Pancreas (tissue), 10 donors: ENCODE results near the gene ZP1. TPM values are rescaled to one million over a fixed set of nuclear protein-coding genes. Genes with fewer than 3 reads are reported as not detected.

ENCODE experiments used
- ATAC-seq, 4 donors: fragments of 200-7000 bp; cut with Tn5 transposase; one replicate each; pipeline versions ENCODE4 v1.8.0 to v1.9.1; 2020; ENCODE audit warnings: mild to moderate bottlenecking in 4 of 4, moderate library complexity in 4 of 4
- DNase-seq, 6 donors: peaks; one replicate each; pipeline ENCODE4 v3.0.0-alpha.2; 2020
- FAIRE-seq: peaks from 2 replicates; lab custom pipeline; 2012; peaks lifted over from hg19 to GRCh38; lab: Jason Lieb, UNC
- H3K27ac ChIP-seq, 4 donors: fragments of 200-600 bp; sonication (generic); 1 replicate in 3 of 4; 2 replicates in 1 of 4; pipeline versions ENCODE4 v1.5.0 to v1.8.0; 2020
- H3K27me3 ChIP-seq, 4 donors: fragments of 200-600 bp; one replicate each; pipeline ENCODE4 v1.8.0; 2021
- H3K36me3 ChIP-seq, 3 donors: fragments of 200-600 bp; sonication (generic) in 1 of 3; one replicate each; pipeline versions ENCODE4 v1.5.0 to v1.8.0; 2020 to 2021
- H3K4me1 ChIP-seq, 3 donors: fragments of 200-600 bp; one replicate each; pipeline ENCODE4 v1.8.0; 2021
- H3K4me3 ChIP-seq, 4 donors: fragments of 200-600 bp; sonication (generic) in 2 of 4; one replicate each; pipeline versions ENCODE4 v1.5.0 to v1.8.0; 2020 to 2021
- H3K9me3 ChIP-seq, 4 donors: fragments of 200-600 bp; one replicate each; pipeline ENCODE4 v1.8.0; 2021
- CTCF ChIP-seq, 4 donors: fragments of 200-600 bp; sonication (generic) in 3 of 4; IDR thresholded peaks; one replicate each; pipeline versions ENCODE4 v1.5.0 to v1.8.0; 2021; ENCODE audit warnings: antibody characterized with exemption in 4 of 4
- WGBS, 2 donors: extraction: QIAGEN DNeasy Blood & Tissue Kit; methylation state at CpG; one replicate each; pipeline ENCODE4 v1.1.7; 2013; 5-methylcytosine and 5-hydroxymethylcytosine counted together
- intact Hi-C, 3 donors: fragments of 100-400 bp; cut with DNase I; formaldehyde crosslinking; loops; one replicate each; pipeline versions ENCODE4 v1.11.1 to v1.14.2; 2022
- polyA plus RNA-seq, 2 donors: library from polyadenylated mRNA; stranded (reverse); fragments of 200-250 nt; gene quantifications; one replicate each; pipeline ENCODE4 v1.2.3, GENCODE V29; 2013
- total RNA-seq, 6 donors: library from RNA; stranded (reverse); fragmentation: NEBNext Ultra II Directional in 4 of 6; extraction: Animal tissue kit (Norgen Biotek cat#: 25700) in 4 of 6; gene quantifications; one replicate each; pipeline versions ENCODE4 v1.2.1 to v1.2.4, GENCODE V29; 2021 to 2023
- donor health status: healthy with polysubstance abuse.
- donor health status: DM: no; HTN: no; CAD: no; lungs with moderate emphysema.
- donor health status: DM: no; HTN: no; CAD: no.
- donor health status: control.
- donor health status: control.
- donor health status: Bipolar disorder and iron deficiency.
- donor health status: DM: yes; HTN: yes; CAD: no.
- donor health status: DM: no; HTN: no; CAD: no.
- donor health status: DM: no; HTN: no; CAD: no.
- donor health status: DM: yes; HTN: yes; CAD: no.

ZP1 gene
- total and polyA plus RNA-seq, 8 donors, result 0.34 to 1.5 TPM; not detected in 6

- intact Hi-C loops, result loop anchor here in 2 of 3 donors (5.0 to 10.0 kb wide), 2 partner anchors 59 to 347 kb away; no protein-coding TSS in a partner anchor
- H3K27me3 ChIP-seq, result no peaks in the 10 kb centered on the region
- no peak for ATAC-seq
- no peak overlapping the region for H3K27ac ChIP-seq
- H3K4me3 ChIP-seq, result no peak overlapping the region
- FAIRE-seq, result no peak
- no peaks in the 10 kb centered on the region for H3K9me3 ChIP-seq
- peaks cover 0 to 8% (median 6%) of the 10 kb centered on the region in 3 donors for H3K4me1 ChIP-seq
- no peak for DNase-seq
- H3K36me3 ChIP-seq, result no peaks in the 10 kb centered on the region
- no peak for TF ChIP-seq CTCF (IDR thresholded peaks at IDR 0.05)
- 58 to 81% methylated on average over 7 of the region's 7 CpGs for WGBS, 2 donors
Observed at GRCh38 chr11:60838132-60838531, 29.2 kb upstream of the ZP1 start.

GRCh38 chr11:60840470-60841430 is 26.6 kb upstream of the ZP1 start:
- H3K4me3 ChIP-seq, result no peak overlapping the region
- peaks cover 6 to 20% (median 6%) of the 10 kb centered on the region in 3 donors for H3K4me1 ChIP-seq
- no peak for FAIRE-seq
- no peak for DNase-seq
- ATAC-seq, result no peak
- H3K36me3 ChIP-seq, result no peaks in the 10 kb centered on the region
- H3K27me3 ChIP-seq, result no peaks in the 10 kb centered on the region
- H3K27ac ChIP-seq, result no peak overlapping the region
- WGBS, 2 donors, result 77 to 86% methylated on average over 14 of the region's 14 CpGs
- H3K9me3 ChIP-seq, result no peaks in the 10 kb centered on the region
- TF ChIP-seq CTCF (IDR thresholded peaks at IDR 0.05), result no peak
- intact Hi-C loops, result loop anchor here in 1 of 3 donors (10.0 kb wide), 1 partner anchor 54 kb away; no protein-coding TSS in a partner anchor

GRCh38 chr11:60841797-60842667 is 25.3 kb upstream of the ZP1 start, which contains the start of gene CCDC86:
CCDC86 (plus strand) TSS chr11:60842113; CDS start chr11:60842125, 12 bp downstream.
- intact Hi-C loops, result loop anchor here in 1 of 3 donors (10.0 kb wide), 1 partner anchor 53 kb away; no protein-coding TSS in a partner anchor
- ATAC-seq, result peak; percentile 93 to 97 (median 94)

More at GRCh38 chr11:60841797-60842667, 25.3 kb upstream of the ZP1 start, which contains the start of gene CCDC86:
- Histone ChIP-seq H3K36me3 (no peaks in the 10 kb centered on the region), H3K9me3 (no peaks in the 10 kb centered on the region), H3K27ac (peak within 1 kb of the TSS; percentile 39 to 71 (median 69)), H3K4me3 (peak within 1 kb of the TSS; percentile 63 to 95 (median 94)), H3K4me1 (peaks cover 6 to 20% (median 6%) of the 10 kb centered on the region in 3 donors), H3K27me3 (no peaks in the 10 kb centered on the region)
- WGBS, 2 donors, result 1% methylated on average over 56 to 57 of the region's 57 CpGs
- no peak for FAIRE-seq
- no peak for TF ChIP-seq CTCF (IDR thresholded peaks at IDR 0.05)
- peak; percentile 95 to 99 (median 97) for DNase-seq
